ENCODE measurements around the gene SLC6A8. TPM values are rescaled to one million over a fixed set of nuclear protein-coding genes. Genes with fewer than 3 reads are reported as not detected.

SLC6A8 gene
- total and polyA plus RNA-seq, 2 of the 4 experiments (the other 2 are of a cell fraction), result 7.2 to 25.5 TPM

DNA sequence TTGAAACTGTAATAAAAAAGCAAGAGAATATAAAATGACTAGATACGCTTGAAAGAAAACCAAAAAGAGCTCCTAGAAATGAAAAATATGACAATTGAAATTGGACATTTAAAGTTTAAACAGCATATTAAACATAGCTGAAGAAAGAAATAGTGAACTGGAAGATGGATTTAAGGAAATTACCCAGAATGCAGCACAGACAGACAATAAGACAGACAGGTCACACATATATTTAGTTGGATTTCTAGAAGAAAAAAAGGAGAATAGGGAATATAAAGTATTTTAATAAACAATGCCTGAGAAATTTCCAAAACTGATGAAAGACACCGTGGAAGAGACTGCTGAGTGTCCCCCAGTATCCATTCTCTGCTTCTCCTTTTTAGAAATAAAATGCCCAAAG lies 34.2 kb upstream of the SLC6A8 start:
- in situ Hi-C loops (cut with MboI; ENCODE audit: low sequenced_read_pairs) (loop anchor here (25.0 kb wide), 1 partner anchor 691 kb away; no protein-coding TSS in a partner anchor), dilution Hi-C loops (cut with HindIII; ENCODE audit: low sequenced_read_pairs, unreplicated experiment) (no loop called here)
- no TSS peak for BruUV-seq (replicated peaks)

More for the DNA sequence above, 34.2 kb upstream of the SLC6A8 start:
- POLR2A ChIA-PET (ENCODE audit: unreplicated experiment), result no interaction called here
- H3K18ac ChIP-seq (ENCODE audit: low read depth, low read length), result no peak overlapping the region
- DNase-seq (no peak), ATAC-seq (ENCODE audit: low read depth) (no peak)
- H4K5ac ChIP-seq (ENCODE audit: low read depth, low read length), result no peak overlapping the region
- H3K9ac ChIP-seq (ENCODE audit: low read depth, low read length), result no peak overlapping the region
- H2BK20ac ChIP-seq (ENCODE audit: low read depth, low read length), result no peak overlapping the region
- H2AFZ ChIP-seq (replicated peaks; ENCODE audit: low read length, poor library complexity), result no peak overlapping the region
- no peak overlapping the region for H2BK5ac ChIP-seq (ENCODE audit: low read depth, low read length, poor library complexity, severe bottlenecking)
- CTCF ChIA-PET, result no interaction called here
- no peak overlapping the region for H2BK15ac ChIP-seq (ENCODE audit: low read depth, low read length)
- H3K36me3 ChIP-seq (ENCODE audit: control insufficient read depth, insufficient read depth, low read length), result no peaks in the 10 kb centered on the region
- no peak overlapping the region for H4K91ac ChIP-seq (ENCODE audit: insufficient read depth, low read depth, low read length)
- H3K56ac ChIP-seq (ENCODE audit: extremely low read depth, insufficient read depth, low read length), result no peak overlapping the region
- no peak overlapping the region for H4K8ac ChIP-seq (ENCODE audit: low read depth in 2 of 2, low read length in 2 of 2)
- H2AK9ac ChIP-seq (replicated peaks; ENCODE audit: low read depth, low read length, poor library complexity), result no peak overlapping the region
- no peak for TF ChIP-seq MAZ (IDR thresholded peaks at IDR 0.05; ENCODE audit: borderline replicate concordance, low read depth, low read length)
- no peaks in the 10 kb centered on the region for H3K79me1 ChIP-seq (ENCODE audit: low read depth in 1 of 2, low read length in 2 of 2)
- WGBS, 2 experiments (ENCODE audit: extremely low coverage in 2 of 2, insufficient read length in 1 of 2), result no CpG with 5 or more reads among the region's 2 CpGs
- peaks cover 3% of the 10 kb centered on the region for H3K9me3 ChIP-seq (ENCODE audit: control insufficient read depth, insufficient read depth, low read length)
- H2BK120ac ChIP-seq (ENCODE audit: low read depth, low read length), result no peak overlapping the region
- peaks cover 9% of the 10 kb centered on the region; the same call in 1 of the 2 replicates for H3K27me3 ChIP-seq (ENCODE audit: control insufficient read depth, insufficient read depth, low read length)
- no peak overlapping the region for H3K4me3 ChIP-seq (ENCODE audit: insufficient read depth, low read depth, low read length)
- no peak overlapping the region for H2AK5ac ChIP-seq (ENCODE audit: low read depth, low read length)
- H4K20me1 ChIP-seq (ENCODE audit: insufficient read depth, low read length), result no peaks in the 10 kb centered on the region
- H3K4me2 ChIP-seq (ENCODE audit: low read depth, low read length), result no peak overlapping the region
- no peak overlapping the region for H3K14ac ChIP-seq (replicated peaks; ENCODE audit: low read depth, low read length)
- intact Hi-C loops (cut with micrococcal nuclease), result no loop called here
- no peaks in the 10 kb centered on the region for H3K9me1 ChIP-seq (ENCODE audit: insufficient read depth, low read length)
- no peak overlapping the region for H3K23ac ChIP-seq (ENCODE audit: low read depth, low read length)
- no peak overlapping the region for H3K4ac ChIP-seq (ENCODE audit: low read depth, low read length)
- no peak overlapping the region for H3K27ac ChIP-seq (ENCODE audit: insufficient read depth, low read length)
- H3K4me1 ChIP-seq (ENCODE audit: control insufficient read depth, insufficient read depth, low read length), result no peaks in the 10 kb centered on the region
